HG03280 (cell line): ENCODE measurements around the gene WDR64.
"Not testable (repeated sequence)": the region's sequence is repeated elsewhere in the genome, so short reads cannot be mapped to it uniquely, and the experiment has no call there.

Experiments used
- ATAC-seq: cut with Tn5 transposase; IDR thresholded peaks from one replicate; pipeline ENCODE4 v1.9.1; 2021; ENCODE audit warnings: mild to moderate bottlenecking, moderate library complexity; ENCODE audit not compliant: unreplicated experiment

The WDR64 gene

GRCh38 chr1:241698177-241698576 lies 46.1 kb downstream of the WDR64 start:
- ATAC-seq, result no peak

- ATAC-seq, result no peak
Measured at GRCh38 chr1:241701483-241702295, 49.6 kb downstream of the WDR64 start.

- ATAC-seq, result no peak
Measured at GRCh38 chr1:241702442-241703373, 50.6 kb downstream of the WDR64 start.

GRCh38 chr1:241703739-241704138 lies 51.7 kb downstream of the WDR64 start:
- ATAC-seq, result not testable (repeated sequence)

GRCh38 chr1:241706257-241706656 lies 54.2 kb downstream of the WDR64 start:
- no peak for ATAC-seq

- no peak for ATAC-seq
Measured at GRCh38 chr1:241706967-241707366, 54.9 kb downstream of the WDR64 start.

GRCh38 chr1:241707442-241707841 lies 55.4 kb downstream of the WDR64 start:
- no peak for ATAC-seq

- ATAC-seq, result no peak
Measured at GRCh38 chr1:241711326-241711725, 59.2 kb downstream of the WDR64 start.

GRCh38 chr1:241713316-241713715 lies 61.2 kb downstream of the WDR64 start:
- no peak for ATAC-seq

- ATAC-seq, result no peak
Measured at GRCh38 chr1:241714321-241715218, 62.5 kb downstream of the WDR64 start.

- no peak for ATAC-seq
Measured at GRCh38 chr1:241715435-241715834, 63.4 kb downstream of the WDR64 start.

- no peak for ATAC-seq
Measured at GRCh38 chr1:241715956-241716355, 63.9 kb downstream of the WDR64 start.

GRCh38 chr1:241716915-241717656 lies 65.0 kb downstream of the WDR64 start:
- no peak for ATAC-seq

GRCh38 chr1:241717975-241718374 lies 65.9 kb downstream of the WDR64 start:
- ATAC-seq, result no peak

- no peak for ATAC-seq
Measured at GRCh38 chr1:241721011-241721410, 68.9 kb downstream of the WDR64 start.

- ATAC-seq, result no peak
Measured at GRCh38 chr1:241722947-241723346, 70.9 kb downstream of the WDR64 start.

- no peak for ATAC-seq
Measured at GRCh38 chr1:241724741-241725356, 72.8 kb downstream of the WDR64 start.

GRCh38 chr1:241730031-241730430 lies 78.0 kb downstream of the WDR64 start:
- no peak for ATAC-seq

GRCh38 chr1:241733899-241734298 lies 81.8 kb downstream of the WDR64 start:
- ATAC-seq, result no peak

GRCh38 chr1:241734533-241734932 lies 82.5 kb downstream of the WDR64 start:
- ATAC-seq, result no peak
